GM23248 (cell line): ENCODE data around the gene NARF.

Source experiments
- EZH2 ChIP-seq: fragments of 200-600 bp; sonication (generic); IDR thresholded peaks from 2 replicates; pipeline ENCODE4 v1.6.1; 2018; ENCODE audit warnings: antibody characterized with exemption, mild to moderate bottlenecking; ENCODE audit not compliant: insufficient read depth, poor library complexity, severe bottlenecking
- EZH2phosphoT487 ChIP-seq: fragments of 200-600 bp; sonication (generic); IDR thresholded peaks from 2 replicates; pipeline ENCODE4 v1.6.1; 2018; ENCODE audit warnings: antibody characterized with exemption, moderate library complexity, mild to moderate bottlenecking, low read depth; ENCODE audit not compliant: insufficient read depth

GRCh38 chr17:82424863-82425159 is 33.7 kb upstream of the NARF start:
- TF ChIP-seq EZH2 (no peak), EZH2phosphoT487 (no peak)
